Mesendoderm (in vitro differentiated cells): ENCODE measurements around the gene RNF146.
A peak's percentile ranks its signal among the peaks of the same experiment; 100 is the strongest.
"Not testable (repeated sequence)": the region's sequence is repeated elsewhere in the genome, so short reads cannot be mapped to it uniquely, and the experiment has no call there.

Experiments
- DNase-seq: peaks from one replicate; pipeline ENCODE4 v3.0.0; 2013
- H2AK5ac ChIP-seq: 2 replicates; pipeline ENCODE4 v1.6.1; 2013; ENCODE audit warnings: low read length, inconsistent platforms
- H2BK120ac ChIP-seq: 2 replicates; pipeline ENCODE4 v1.6.1; 2013; ENCODE audit warnings: low read depth, mild to moderate bottlenecking, low read length, moderate library complexity, mixed read lengths
- H2BK15ac ChIP-seq: replicated peaks from 2 replicates; pipeline ENCODE4 v1.6.1; 2013; ENCODE audit warnings: low read depth, mild to moderate bottlenecking, moderate library complexity
- H2BK5ac ChIP-seq: 2 replicates; pipeline ENCODE4 v1.6.1; 2013; ENCODE audit warnings: low read length, inconsistent platforms
- H3K18ac ChIP-seq: 2 replicates; pipeline ENCODE4 v1.6.1; 2013; ENCODE audit warnings: mild to moderate bottlenecking, low read length, mixed read lengths
- H3K23ac ChIP-seq: one replicate; pipeline ENCODE4 v1.6.1; 2013; ENCODE audit warnings: low read length
- H3K27ac ChIP-seq: 2 replicates; pipeline ENCODE4 v1.5.1; 2013; ENCODE audit warnings: low read depth, mild to moderate bottlenecking, inconsistent platforms, low read length, moderate library complexity
- H3K27me3 ChIP-seq: 2 replicates; pipeline ENCODE4 v1.6.1; 2013; ENCODE audit warnings: low read length, control low read depth, mild to moderate bottlenecking, inconsistent platforms; ENCODE audit not compliant: insufficient read depth, poor library complexity
- H3K36me3 ChIP-seq: 2 replicates; pipeline ENCODE4 v1.6.1; 2013; ENCODE audit warnings: low read length, inconsistent platforms; ENCODE audit not compliant: control insufficient read depth, insufficient read depth
- H3K4ac ChIP-seq: one replicate; pipeline ENCODE4 v1.6.1; 2013; ENCODE audit warnings: low read depth, mild to moderate bottlenecking, low read length, moderate library complexity
- H3K4me1 ChIP-seq: 2 replicates; pipeline ENCODE4 v1.6.1; 2013; ENCODE audit warnings: low read depth, low read length, inconsistent platforms; ENCODE audit not compliant: control insufficient read depth
- H3K4me2 ChIP-seq: 2 replicates; pipeline ENCODE4 v1.6.1; 2013; ENCODE audit warnings: low read length
- H3K4me3 ChIP-seq: 2 replicates; pipeline ENCODE4 v1.5.1; 2013; ENCODE audit warnings: mild to moderate bottlenecking, low read length
- H3K56ac ChIP-seq: one replicate; pipeline ENCODE4 v1.6.1; 2013; ENCODE audit warnings: low read length
- H3K79me1 ChIP-seq: 2 replicates; pipeline ENCODE4 v1.6.1; 2013; ENCODE audit warnings: low read length, inconsistent platforms
- H3K79me2 ChIP-seq: 2 replicates; pipeline ENCODE4 v1.6.1; 2013; ENCODE audit warnings: mild to moderate bottlenecking, low read length; ENCODE audit not compliant: control insufficient read depth, insufficient read depth
- H3K9ac ChIP-seq: 2 replicates; pipeline ENCODE4 v1.6.1; 2013; ENCODE audit warnings: low read length, inconsistent platforms
- H4K5ac ChIP-seq: one replicate; pipeline ENCODE4 v1.6.1; 2013; ENCODE audit warnings: low read length
- H4K8ac ChIP-seq: one replicate; pipeline ENCODE4 v1.6.1; 2013; ENCODE audit warnings: low read depth, mild to moderate bottlenecking, control low read depth, low read length, moderate library complexity
- WGBS: extraction: QIAGEN DNeasy Blood & Tissue Kit; methylation state at CpG from one replicate; pipeline ENCODE4 v1.1.7; 2013; ENCODE audit warnings: low lambda C conversion rate, missing lambda C conversion rate; ENCODE audit not compliant: insufficient coverage; ENCODE audit errors: extremely low coverage; 5-methylcytosine and 5-hydroxymethylcytosine counted together

Gene RNF146

DNA sequence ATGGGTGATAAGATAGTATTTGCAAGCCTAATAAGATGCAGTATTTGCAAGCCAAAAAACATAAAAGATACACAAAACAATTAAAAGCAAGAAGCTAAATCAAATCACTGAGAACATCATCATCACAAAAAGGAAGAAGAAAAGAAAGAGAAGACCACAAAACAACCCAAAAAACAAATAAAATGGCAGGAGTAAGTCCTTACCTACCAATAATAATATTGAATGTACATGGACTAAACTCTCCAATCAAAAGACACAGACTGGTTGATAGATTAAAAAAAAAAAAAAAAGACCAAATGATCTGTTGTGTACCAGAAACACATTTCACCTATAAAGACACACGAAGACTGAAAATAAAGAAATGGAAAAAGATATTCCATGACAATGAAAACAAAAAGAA lies 39.1 kb downstream of the RNF146 start:
- Histone ChIP-seq H3K18ac (no peak overlapping the region), H3K23ac (no peak overlapping the region), H3K27me3 (no peaks in the 10 kb centered on the region), H3K79me1 (peaks cover 3% of the 10 kb centered on the region), H3K79me2 (peaks cover 2% of the 10 kb centered on the region), H3K56ac (no peak overlapping the region), H3K9ac (no peak overlapping the region), H2AK5ac (no peak overlapping the region), H3K4me3 (no peak overlapping the region), H3K4me2 (no peak overlapping the region), H2BK5ac (no peak overlapping the region), H3K4me1 (no peaks in the 10 kb centered on the region), H4K8ac (no peak overlapping the region), H4K5ac (no peak overlapping the region), H2BK120ac (no peak overlapping the region), H2BK15ac (no peak overlapping the region), H3K27ac (no peak overlapping the region), H3K4ac (no peak overlapping the region), H3K36me3 (no peaks in the 10 kb centered on the region)
- DNase-seq: no peak
- WGBS: no CpG with 5 or more reads among the region's 1 CpG

DNA sequence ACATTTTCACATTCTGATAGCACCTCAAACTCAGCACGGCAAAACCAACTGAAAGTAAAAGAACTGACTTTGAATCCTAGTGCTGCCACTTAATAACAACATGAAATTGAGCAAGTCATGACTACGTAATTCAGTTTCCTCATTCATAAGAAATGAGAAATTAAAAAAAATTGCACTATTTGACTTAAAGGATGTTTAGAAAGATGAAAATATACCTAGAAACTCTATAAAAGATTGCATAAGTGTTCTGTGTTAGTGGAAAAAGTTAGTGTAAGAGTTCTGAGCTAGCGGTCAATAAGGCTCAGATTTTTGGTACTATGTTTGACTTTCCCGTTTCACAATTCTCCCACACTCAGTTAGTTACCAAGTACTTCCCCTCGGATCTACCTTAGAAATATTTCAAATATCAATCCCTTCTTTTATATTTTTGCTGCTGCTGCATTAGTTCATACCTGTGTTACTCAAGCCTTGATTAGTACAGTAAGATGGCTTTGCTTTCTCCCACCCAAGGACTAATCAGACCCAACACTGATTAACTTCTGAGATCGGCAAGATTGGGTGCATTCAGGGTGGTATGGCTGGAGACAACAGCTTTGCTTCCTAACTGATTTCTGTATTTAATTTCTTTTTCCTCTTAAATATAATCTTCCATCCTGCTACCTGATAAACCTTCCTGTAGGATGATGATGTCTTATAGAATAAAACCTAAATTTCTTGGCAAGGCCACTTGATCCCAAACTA lies 50.9 kb downstream of the RNF146 start:
- H2BK15ac ChIP-seq: no peak overlapping the region
- no peak overlapping the region for H2BK120ac ChIP-seq
- H3K36me3 ChIP-seq: no peaks in the 10 kb centered on the region
- no peaks in the 10 kb centered on the region for H3K79me1 ChIP-seq
- no peak overlapping the region for H3K23ac ChIP-seq
- H3K56ac ChIP-seq: no peak overlapping the region
- no peak overlapping the region for H3K18ac ChIP-seq
- no peaks in the 10 kb centered on the region for H3K27me3 ChIP-seq
- H3K79me2 ChIP-seq: no peaks in the 10 kb centered on the region
- H4K8ac ChIP-seq: no peak overlapping the region
- H2BK5ac ChIP-seq: no peak overlapping the region
- H3K27ac ChIP-seq: no peak overlapping the region
- no peak overlapping the region for H3K4me3 ChIP-seq
- H3K4me1 ChIP-seq: peaks cover 2% of the 10 kb centered on the region
- no peak overlapping the region for H2AK5ac ChIP-seq
- H3K9ac ChIP-seq: no peak overlapping the region
- no peak overlapping the region for H3K4me2 ChIP-seq
- H4K5ac ChIP-seq: no peak overlapping the region
- WGBS: no CpG with 5 or more reads among the region's 6 CpGs
- DNase-seq: peak; percentile 51
- no peak overlapping the region for H3K4ac ChIP-seq

DNA sequence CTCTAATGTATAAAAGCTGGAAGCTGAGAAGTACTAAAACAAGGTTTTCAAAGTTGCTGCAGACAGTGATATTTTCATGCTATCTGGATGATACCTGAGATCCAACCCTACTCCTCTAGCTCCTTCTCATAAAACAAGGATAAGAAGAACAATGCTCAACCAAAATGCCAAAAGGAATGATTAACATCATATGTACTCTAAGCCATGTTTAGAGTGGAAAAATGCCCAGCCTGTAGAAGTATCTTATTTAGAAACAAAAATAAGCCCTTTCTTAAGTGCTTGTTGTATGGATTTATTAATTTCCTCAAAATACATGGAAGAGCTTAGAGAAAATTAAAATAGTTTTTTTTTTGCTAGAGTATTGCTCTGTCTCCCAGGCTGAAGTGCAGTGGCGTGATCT lies 53.0 kb downstream of the RNF146 start:
- Histone ChIP-seq H3K79me2 (no peaks in the 10 kb centered on the region), H3K79me1 (no peaks in the 10 kb centered on the region), H3K18ac (no peak overlapping the region), H3K36me3 (no peaks in the 10 kb centered on the region), H2BK5ac (no peak overlapping the region), H3K27me3 (no peaks in the 10 kb centered on the region), H3K4me3 (no peak overlapping the region), H3K4me2 (no peak overlapping the region), H2AK5ac (no peak overlapping the region), H2BK15ac (no peak overlapping the region), H3K4me1 (peaks cover 2% of the 10 kb centered on the region), H3K56ac (no peak overlapping the region), H3K9ac (no peak overlapping the region), H3K27ac (no peak overlapping the region), H4K8ac (no peak overlapping the region), H3K23ac (no peak overlapping the region), H3K4ac (no peak overlapping the region), H4K5ac (no peak overlapping the region), H2BK120ac (no peak overlapping the region)
- DNase-seq: no peak
- WGBS: no CpG with 5 or more reads among the region's 1 CpG

DNA sequence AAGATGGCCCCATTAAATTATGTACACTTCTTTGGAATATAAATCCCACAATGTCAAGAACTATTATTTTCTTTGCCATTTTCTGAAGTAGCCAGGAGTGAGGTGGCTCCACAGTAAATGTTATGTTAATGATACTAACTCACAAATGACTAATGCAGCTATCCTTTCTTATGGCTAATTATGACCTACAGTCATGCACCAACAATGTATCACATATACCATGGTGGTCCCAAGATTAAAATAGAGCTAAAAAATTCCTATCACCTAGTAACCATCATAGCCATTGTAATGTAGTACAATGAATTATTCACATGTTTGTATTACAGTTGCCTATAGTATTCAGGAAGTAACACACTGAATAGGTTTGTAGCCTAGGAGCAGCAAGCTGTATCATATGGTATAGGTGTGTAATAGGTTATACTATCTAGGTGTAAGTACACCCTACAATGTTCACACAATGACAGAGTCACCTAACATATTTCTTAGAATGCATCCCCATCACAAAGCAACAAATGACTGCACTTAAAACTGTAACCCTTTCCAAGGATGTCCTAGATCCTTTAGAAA lies 61.5 kb downstream of the RNF146 start:
- DNase-seq: no peak

DNA sequence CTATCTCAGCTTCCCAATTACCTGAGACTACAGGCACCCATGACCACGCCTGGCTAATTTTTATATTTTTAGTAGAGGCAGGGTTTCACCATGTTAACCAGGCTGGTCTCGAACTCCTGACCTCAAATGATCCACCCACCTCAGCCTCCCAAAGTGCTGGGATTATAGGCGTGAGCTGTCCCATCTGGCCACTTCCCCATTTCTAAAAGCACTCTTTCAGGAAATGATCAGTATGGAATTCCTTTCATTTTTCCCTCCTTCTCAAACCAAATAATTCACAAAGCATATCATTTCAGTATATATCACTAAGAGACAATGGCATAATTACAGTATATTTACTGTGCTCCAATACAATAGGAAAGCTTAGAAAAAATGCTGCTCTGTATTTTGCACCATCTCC lies 64.6 kb downstream of the RNF146 start:
- not testable (repeated sequence) for H3K4me1 ChIP-seq, H3K27me3 ChIP-seq, H3K4me3 ChIP-seq, H3K36me3 ChIP-seq, H2BK15ac ChIP-seq, H4K8ac ChIP-seq, H2BK120ac ChIP-seq, DNase-seq, H3K79me1 ChIP-seq, H3K9ac ChIP-seq, H4K5ac ChIP-seq, H3K56ac ChIP-seq, H3K79me2 ChIP-seq, H3K4me2 ChIP-seq, H3K23ac ChIP-seq, H3K4ac ChIP-seq, H2AK5ac ChIP-seq
- Histone ChIP-seq H3K27ac (peak overlapping the region; percentile 68), H3K18ac (peak overlapping the region; percentile 51), H2BK5ac (peak overlapping the region; percentile 17)
- no CpG with 5 or more reads among the region's 3 CpGs for WGBS

More for the DNA sequence above, 61.5 kb downstream of the RNF146 start:
- Histone ChIP-seq H3K4ac (no peak overlapping the region), H3K4me1 (peaks cover 1% of the 10 kb centered on the region), H3K4me2 (no peak overlapping the region), H3K79me1 (peaks cover 3% of the 10 kb centered on the region), H2BK5ac (no peak overlapping the region), H3K56ac (no peak overlapping the region), H3K27me3 (no peaks in the 10 kb centered on the region), H3K27ac (no peak overlapping the region), H3K79me2 (peaks cover 2% of the 10 kb centered on the region), H3K36me3 (peaks cover 1% of the 10 kb centered on the region), H2AK5ac (no peak overlapping the region), H4K8ac (no peak overlapping the region), H4K5ac (no peak overlapping the region), H3K23ac (no peak overlapping the region), H3K18ac (no peak overlapping the region), H2BK15ac (no peak overlapping the region), H3K4me3 (no peak overlapping the region), H2BK120ac (no peak overlapping the region), H3K9ac (no peak overlapping the region)
